NCI-H446 treated with DMSO at 0.1 percent for 48 hours (cell line): ENCODE results near the gene ZNF106.

Experiments
- DNase-seq: peaks from one replicate; lab custom pipeline; 2025; lab: John Stamatoyannopoulos, UW

Gene ZNF106

GRCh38 chr15:42474827-42475226 lies 16.1 kb downstream of the ZNF106 start:
- no peak for DNase-seq

- DNase-seq: no peak
These were observed 19.9 kb downstream of the ZNF106 start for GRCh38 chr15:42471002-42471401.

- DNase-seq: no peak
These were observed 25.3 kb downstream of the ZNF106 start for GRCh38 chr15:42465520-42466259.

GRCh38 chr15:42461261-42461660 lies 29.7 kb downstream of the ZNF106 start:
- no peak for DNase-seq

- DNase-seq: no peak
These were observed 33.2 kb downstream of the ZNF106 start for GRCh38 chr15:42457445-42458442.

GRCh38 chr15:42456971-42457370 lies 34.0 kb downstream of the ZNF106 start:
- no peak for DNase-seq

- DNase-seq: no peak
These were observed 34.4 kb downstream of the ZNF106 start for GRCh38 chr15:42456531-42456930.

GRCh38 chr15:42453826-42454225 lies 37.1 kb downstream of the ZNF106 start:
- no peak for DNase-seq

GRCh38 chr15:42450425-42450790 lies 40.5 kb downstream of the ZNF106 start:
- no peak for DNase-seq

GRCh38 chr15:42449770-42450424 lies 41.0 kb downstream of the ZNF106 start:
- DNase-seq: no peak

GRCh38 chr15:42448281-42448680 lies 42.7 kb downstream of the ZNF106 start:
- DNase-seq: no peak

GRCh38 chr15:42447599-42447998 lies 43.3 kb downstream of the ZNF106 start:
- no peak for DNase-seq

- no peak for DNase-seq
These were observed 45.4 kb downstream of the ZNF106 start for GRCh38 chr15:42445551-42445950.

- no peak for DNase-seq
These were observed 46.4 kb downstream of the ZNF106 start for GRCh38 chr15:42444415-42445063.

GRCh38 chr15:42427429-42428223 lies 63.3 kb downstream of the ZNF106 start:
- peak; percentile 20 for DNase-seq

GRCh38 chr15:42421376-42421775 lies 69.6 kb downstream of the ZNF106 start:
- DNase-seq: no peak

GRCh38 chr15:42419369-42419768 lies 71.6 kb downstream of the ZNF106 start:
- no peak for DNase-seq

GRCh38 chr15:42413920-42414319 lies 77.0 kb downstream of the ZNF106 start:
- DNase-seq: no peak

- no peak for DNase-seq
These were observed 79.1 kb downstream of the ZNF106 start for GRCh38 chr15:42411884-42412283.

GRCh38 chr15:42409011-42409410 lies 81.9 kb downstream of the ZNF106 start:
- no peak for DNase-seq

GRCh38 chr15:42408178-42408577 lies 82.8 kb downstream of the ZNF106 start:
- DNase-seq: no peak
